ENCODE measurements around the gene AMFR.

- TF ChIP-seq POU5F1 (IDR thresholded peaks at IDR 0.05; ENCODE audit: low read depth, low read length), result no peak
- no peak for TF ChIP-seq CTCF (IDR thresholded peaks at IDR 0.05; ENCODE audit: control extremely low read depth in 1 of 3, insufficient read depth in 1 of 3, low read depth in 1 of 3, low read length in 3 of 3)
Observed at GRCh38 chr16:56388209-56388608, 37.1 kb downstream of the AMFR start.
